Measurements from ENCODE around the gene NPDC1. TPM values are rescaled to one million over a fixed set of nuclear protein-coding genes. Genes with fewer than 3 reads are reported as not detected.

NPDC1 gene
- total RNA-seq, 2 donors from 2014 or later: 72.1 to 105 TPM

DNA sequence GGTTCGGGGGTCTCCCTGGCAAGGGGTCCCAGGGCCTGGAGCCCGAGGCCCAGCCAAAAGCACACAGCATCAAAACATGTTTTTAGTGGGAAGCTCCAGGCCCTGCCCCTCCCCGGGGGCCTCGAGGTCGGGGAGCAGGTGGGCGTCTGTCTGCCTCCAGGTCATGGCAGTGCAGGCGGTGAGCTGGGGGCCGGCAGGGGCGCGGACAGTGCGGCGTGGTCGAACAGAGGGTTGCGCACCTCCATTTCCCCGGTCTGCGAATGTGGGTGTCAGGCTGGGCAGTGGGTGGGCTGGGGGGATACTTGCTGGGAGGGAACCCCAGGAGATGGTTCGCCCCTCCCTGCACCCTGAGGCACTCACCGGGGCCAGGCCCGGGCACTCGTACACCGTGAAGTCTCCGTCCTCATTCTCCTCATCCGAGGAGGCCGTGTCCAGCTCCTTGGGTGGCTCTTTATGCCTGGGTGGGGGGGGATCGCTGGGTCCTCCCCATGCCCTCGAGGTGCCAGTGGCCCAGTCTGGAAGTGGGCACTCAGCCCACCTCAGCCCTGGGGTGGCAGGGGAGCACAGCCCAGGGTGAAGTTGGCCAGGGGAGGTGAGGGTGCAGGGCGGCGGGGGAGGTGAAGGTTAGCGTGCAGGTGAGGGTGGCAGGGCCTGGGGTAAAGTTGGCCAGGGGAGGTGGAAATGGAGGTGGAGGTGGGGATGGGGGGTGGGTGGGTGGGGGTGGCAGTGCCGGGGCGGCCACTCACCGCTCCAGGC lies 6.2 kb downstream of the NPDC1 start:
- no peak for TF ChIP-seq POLR2A (IDR thresholded peaks at IDR 0.05)
- TF ChIP-seq, protein P1, sequence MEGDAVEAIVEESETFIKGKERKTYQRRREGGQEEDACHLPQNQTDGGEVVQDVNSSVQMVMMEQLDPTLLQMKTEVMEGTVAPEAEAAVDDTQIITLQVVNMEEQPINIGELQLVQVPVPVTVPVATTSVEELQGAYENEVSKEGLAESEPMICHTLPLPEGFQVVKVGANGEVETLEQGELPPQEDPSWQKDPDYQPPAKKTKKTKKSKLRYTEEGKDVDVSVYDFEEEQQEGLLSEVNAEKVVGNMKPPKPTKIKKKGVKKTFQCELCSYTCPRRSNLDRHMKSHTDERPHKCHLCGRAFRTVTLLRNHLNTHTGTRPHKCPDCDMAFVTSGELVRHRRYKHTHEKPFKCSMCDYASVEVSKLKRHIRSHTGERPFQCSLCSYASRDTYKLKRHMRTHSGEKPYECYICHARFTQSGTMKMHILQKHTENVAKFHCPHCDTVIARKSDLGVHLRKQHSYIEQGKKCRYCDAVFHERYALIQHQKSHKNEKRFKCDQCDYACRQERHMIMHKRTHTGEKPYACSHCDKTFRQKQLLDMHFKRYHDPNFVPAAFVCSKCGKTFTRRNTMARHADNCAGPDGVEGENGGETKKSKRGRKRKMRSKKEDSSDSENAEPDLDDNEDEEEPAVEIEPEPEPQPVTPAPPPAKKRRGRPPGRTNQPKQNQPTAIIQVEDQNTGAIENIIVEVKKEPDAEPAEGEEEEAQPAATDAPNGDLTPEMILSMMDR (IDR thresholded peaks at IDR 0.05): no peak
- Histone ChIP-seq H3K36me3 (replicated peaks in 1 of 2; ENCODE audit: insufficient read depth in 1 of 2, low read depth in 2 of 2) (no peaks in the 10 kb centered on the region), H3K4me3 (no peak overlapping the region), H3K27ac (no peak overlapping the region), H3K27me3 (no peaks in the 10 kb centered on the region), H3K9me3 (no peaks in the 10 kb centered on the region), H3K4me1 (peaks cover 21% of the 10 kb centered on the region)
- no peak for ATAC-seq
- no peak for DNase-seq
- intact Hi-C loops (cut with DNase I): loop anchor here (5.0 kb wide), 1 partner anchor 252 kb away; no protein-coding TSS in a partner anchor
- WGBS, 2 donors: 86% methylated on average over 25 to 27 of the region's 32 CpGs

DNA sequence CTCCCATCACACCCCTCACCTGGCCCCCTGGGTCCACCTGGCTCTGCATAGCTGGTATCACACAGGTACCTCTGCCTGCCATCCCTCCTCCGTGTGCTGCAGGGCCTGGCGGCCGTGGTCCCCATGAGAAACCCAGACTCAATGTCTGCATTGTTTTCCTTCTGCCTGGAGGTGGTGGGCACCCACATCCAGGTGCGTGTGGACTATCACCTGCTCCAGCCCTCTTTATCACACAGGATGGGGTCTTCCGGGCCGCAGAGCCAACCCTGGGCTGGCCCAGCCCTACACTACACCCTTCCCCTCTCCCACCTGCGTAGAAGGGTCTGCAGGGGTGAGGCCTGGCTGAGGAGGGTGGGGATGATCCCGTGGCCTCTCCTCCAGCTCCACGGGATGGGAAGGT lies 7.1 kb downstream of the NPDC1 start:
- H3K27ac ChIP-seq: no peak overlapping the region
- H3K27me3 ChIP-seq: no peaks in the 10 kb centered on the region
- no peak for ATAC-seq
- TF ChIP-seq, protein P1 (IDR thresholded peaks at IDR 0.05): no peak
- no peak for TF ChIP-seq POLR2A (IDR thresholded peaks at IDR 0.05)
- H3K4me3 ChIP-seq: no peak overlapping the region
- intact Hi-C loops (cut with DNase I): loop anchor here (5.0 kb wide), 1 partner anchor 252 kb away; no protein-coding TSS in a partner anchor
- peaks cover 17% of the 10 kb centered on the region for H3K4me1 ChIP-seq
- H3K9me3 ChIP-seq: no peaks in the 10 kb centered on the region
- DNase-seq: no peak
- no peaks in the 10 kb centered on the region for H3K36me3 ChIP-seq (replicated peaks in 1 of 2; ENCODE audit: insufficient read depth in 1 of 2, low read depth in 2 of 2)
- 74 to 81% methylated on average over 7 to 9 of the region's 9 CpGs for WGBS, 2 donors

DNA sequence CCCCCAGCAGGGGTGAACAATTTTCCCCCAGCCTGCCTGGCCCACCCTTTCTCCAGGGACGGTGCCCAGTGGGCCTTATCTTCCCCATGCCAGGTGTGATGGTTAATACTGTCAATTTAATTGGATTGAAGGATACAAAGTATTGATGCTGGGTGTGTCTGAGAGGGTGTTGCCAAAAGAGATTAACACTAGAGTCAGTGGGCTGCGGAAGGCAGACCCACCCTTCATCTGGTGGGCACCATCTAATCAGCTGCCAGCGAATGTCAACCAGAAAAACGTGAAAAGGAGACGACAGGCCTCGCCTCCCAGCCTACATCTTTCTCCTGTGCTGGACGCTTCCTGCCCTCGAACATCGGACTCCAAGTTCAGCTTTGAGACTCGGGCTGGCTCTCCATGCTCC lies 8.5 kb downstream of the NPDC1 start:
- Histone ChIP-seq H3K27ac (no peak overlapping the region), H3K36me3 (replicated peaks in 1 of 2; ENCODE audit: insufficient read depth in 1 of 2, low read depth in 2 of 2) (no peaks in the 10 kb centered on the region), H3K4me1 (peaks cover 13% of the 10 kb centered on the region), H3K9me3 (no peaks in the 10 kb centered on the region), H3K4me3 (no peak overlapping the region), H3K27me3 (no peaks in the 10 kb centered on the region)
- no peak for ATAC-seq
- intact Hi-C loops (cut with DNase I): loop anchor here (5.0 kb wide), 1 partner anchor 250 kb away; no protein-coding TSS in a partner anchor
- no peak for DNase-seq
- TF ChIP-seq POLR2A (IDR thresholded peaks at IDR 0.05): no peak
- TF ChIP-seq, protein P1 (IDR thresholded peaks at IDR 0.05): no peak
- 84 to 89% methylated on average over 9 to 10 of the region's 10 CpGs for WGBS, 2 donors

DNA sequence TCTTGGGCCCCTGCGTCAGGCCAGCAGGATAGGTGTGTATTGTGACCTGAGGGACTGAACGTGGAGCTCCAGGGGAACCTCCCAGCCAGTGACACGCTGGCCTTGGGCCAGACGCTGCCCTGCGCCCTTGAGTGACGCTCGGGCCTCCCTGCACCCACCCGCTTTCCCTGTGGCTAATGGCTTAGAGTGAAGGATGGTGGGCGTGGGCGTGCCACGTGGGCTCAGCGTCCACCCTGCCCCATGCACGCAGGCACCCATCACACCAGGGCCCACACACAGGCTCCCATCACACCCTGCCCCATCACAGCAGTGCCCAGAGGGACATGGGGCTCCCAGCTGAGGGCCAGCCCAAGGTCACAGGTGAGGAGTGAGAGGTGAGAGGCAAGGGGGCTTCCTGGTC lies 8.9 kb downstream of the NPDC1 start:
- no peak for DNase-seq
- H3K36me3 ChIP-seq (replicated peaks in 1 of 2; ENCODE audit: insufficient read depth in 1 of 2, low read depth in 2 of 2): no peaks in the 10 kb centered on the region
- intact Hi-C loops (cut with DNase I): loop anchor here (5.0 kb wide), 1 partner anchor 250 kb away; no protein-coding TSS in a partner anchor
- no peak for TF ChIP-seq POLR2A (IDR thresholded peaks at IDR 0.05)
- TF ChIP-seq, protein P1 (IDR thresholded peaks at IDR 0.05): no peak
- no peak overlapping the region for H3K4me3 ChIP-seq
- H3K27ac ChIP-seq: no peak overlapping the region
- peaks cover 13% of the 10 kb centered on the region for H3K4me1 ChIP-seq
- no peaks in the 10 kb centered on the region for H3K9me3 ChIP-seq
- no peak for ATAC-seq
- 58 to 60% methylated on average over 1 to 12 of the region's 13 CpGs for WGBS, 2 donors
- no peaks in the 10 kb centered on the region for H3K27me3 ChIP-seq

Data from body of pancreas (tissue), 4 donors.